HCT116 (cell line): ENCODE results near the gene TNC. TPM values are rescaled to one million over a fixed set of nuclear protein-coding genes. Genes with fewer than 3 reads are reported as not detected.

Experiments
- ATAC-seq: fragments of 200-7000 bp; cut with Tn5 transposase; 2 replicates; pipeline ENCODE4 v1.9.1; 2020; ENCODE audit warnings: mild to moderate bottlenecking, moderate library complexity
- BruUV-seq: library from RNA; stranded (reverse); fragments of 400-500 nt; replicated peaks from 2 replicates; lab custom pipeline; 2021; lab: Mats Ljungman, UMichigan
- CTCF ChIA-PET: fragments of 300-600 bp; sonication (Branson Sonifier 250); formaldehyde crosslinking; loops from one replicate; lab custom pipeline; 2021; ENCODE audit warnings: antibody characterized with exemption; lab: Charles Lee
- POLR2A ChIA-PET: fragments of 300-600, 350-600 bp; sonication (Branson Sonifier 250); formaldehyde crosslinking; loops from one replicate; lab custom pipeline; 2021; ENCODE audit warnings: antibody characterized with exemption; lab: Charles Lee
- RAD21 ChIA-PET, 2 experiments: fragments of 300-600 bp; sonication (Branson Sonifier 250); formaldehyde crosslinking; loops; one replicate each; lab custom pipeline; 2023; ENCODE audit warnings: low total read pairs in 2 of 2; ENCODE audit not compliant: uncharacterized antibody in 2 of 2, unreplicated experiment in 2 of 2, low non-redundant PET in 1 of 2; lab: Charles Lee
- DNase-seq: peaks from one replicate; pipeline ENCODE4 v3.0.0-alpha.2; 2010; ENCODE audit warnings: low read depth, low spot score
- H2AFZ ChIP-seq: fragments of 200-600 bp; shearing (Covaris generic), sonication (generic); 2 replicates; pipeline ENCODE4 v1.6.1; 2017; ENCODE audit warnings: low read depth, mixed run types, mixed read lengths, antibody characterized with exemption, low read length; ENCODE audit not compliant: poor library complexity, severe bottlenecking
- H3K27ac ChIP-seq: 2 replicates; pipeline ENCODE4 v1.5.1; 2012; ENCODE audit warnings: low read depth, low read length
- H3K27me3 ChIP-seq: fragments of 200-600 bp; sonication (generic); 2 replicates; pipeline ENCODE4 v1.6.1; 2016; ENCODE audit warnings: mixed run types, low read length, mixed read lengths; ENCODE audit not compliant: insufficient read depth
- H3K36me3 ChIP-seq, 2 experiments: fragments of 200-500 bp in 1 of 2; fragments of 200-600 bp in 1 of 2; sonication (Bioruptor generic) in 1 of 2; sonication (generic) in 1 of 2; 2 replicates each; pipeline versions ENCODE4 v1.5.1 to v1.6.1; 2014 to 2016; ENCODE audit warnings: low read length in 2 of 2, inconsistent platforms in 1 of 2, mixed read lengths in 1 of 2, mixed run types in 1 of 2; ENCODE audit not compliant: insufficient read depth in 2 of 2, control insufficient read depth in 1 of 2
- H3K4me1 ChIP-seq, 2 experiments: fragments of 200-600 bp in 1 of 2; sonication (generic) in 1 of 2; 2 replicates each; pipeline versions ENCODE4 v1.5.1 to v1.6.1; 2012 to 2017; ENCODE audit warnings: low read length in 2 of 2, inconsistent platforms in 1 of 2, mild to moderate bottlenecking in 1 of 2, mixed read lengths in 1 of 2, mixed run types in 1 of 2, moderate library complexity in 1 of 2; ENCODE audit not compliant: insufficient read depth in 2 of 2, control insufficient read depth in 1 of 2
- H3K4me2 ChIP-seq: fragments of 200-600 bp; sonication (generic); 2 replicates; pipeline ENCODE4 v1.6.1; 2017; ENCODE audit warnings: mixed run types, low read length, mixed read lengths
- H3K4me3 ChIP-seq, 2 experiments: fragments of 200-600 bp in 1 of 2; sonication (generic) in 1 of 2; replicated peaks in 1 of 2; 2 replicates each; pipeline ENCODE4 v1.5.1; 2011 to 2016; ENCODE audit warnings: low read length in 2 of 2, control low read depth in 1 of 2, low read depth in 1 of 2, mild to moderate bottlenecking in 1 of 2, mixed read lengths in 1 of 2, mixed run types in 1 of 2
- H3K79me2 ChIP-seq: fragments of 200-600 bp; sonication (generic); 2 replicates; pipeline ENCODE4 v1.6.1; 2017; ENCODE audit warnings: mild to moderate bottlenecking, mixed run types, low read length, moderate library complexity, mixed read lengths; ENCODE audit not compliant: insufficient read depth
- H3K9ac ChIP-seq: fragments of 200-600 bp; sonication (generic); 2 replicates; pipeline ENCODE4 v1.6.1; 2016; ENCODE audit warnings: low read length, mixed read lengths
- H3K9me2 ChIP-seq: fragments of 200-600 bp; sonication (generic), shearing (Covaris generic); 2 replicates; pipeline ENCODE4 v1.6.1; 2017; ENCODE audit warnings: mixed run types, mild to moderate bottlenecking, moderate library complexity; ENCODE audit not compliant: insufficient read depth
- H3K9me3 ChIP-seq, 2 experiments: fragments of 200-500 bp in 1 of 2; fragments of 200-600 bp in 1 of 2; sonication (Bioruptor generic) in 1 of 2; sonication (generic) in 1 of 2; 2 replicates each; pipeline ENCODE4 v1.6.1; 2014 to 2017; ENCODE audit warnings: low read length in 2 of 2, mixed read lengths in 2 of 2, inconsistent platforms in 1 of 2, low read depth in 1 of 2, mild to moderate bottlenecking in 1 of 2, mixed run types in 1 of 2, moderate library complexity in 1 of 2; ENCODE audit not compliant: control insufficient read depth in 1 of 2, insufficient read depth in 1 of 2
- H4K20me1 ChIP-seq: fragments of 200-600 bp; sonication (generic), shearing (Covaris generic); 2 replicates; pipeline ENCODE4 v1.6.1; 2017; ENCODE audit warnings: mixed run types, mild to moderate bottlenecking, moderate library complexity; ENCODE audit not compliant: insufficient read depth
- ATF3 ChIP-seq: IDR thresholded peaks from 2 replicates; pipeline ENCODE4 v1.6.1; 2012
- CBX3 ChIP-seq: IDR thresholded peaks from 2 replicates; pipeline ENCODE4 v1.6.1; 2012; ENCODE audit warnings: low read depth
- CEBPB ChIP-seq: IDR thresholded peaks from 2 replicates; pipeline ENCODE4 v1.6.1; 2012; ENCODE audit warnings: low read depth
- CTCF ChIP-seq, 3 experiments: fragments of 200-600 bp in 1 of 3; sonication (generic) in 1 of 3; IDR thresholded peaks in 2 of 3; conservative IDR thresholded peaks in 1 of 3; 2 replicates each; pipeline ENCODE4 v1.5.1; 2012 to 2017; ENCODE audit warnings: low read depth in 2 of 3, low read length in 2 of 3, antibody characterized with exemption in 1 of 3, borderline replicate concordance in 1 of 3, control low read depth in 1 of 3, mild to moderate bottlenecking in 1 of 3, mixed read lengths in 1 of 3, mixed run types in 1 of 3, moderate library complexity in 1 of 3; ENCODE audit not compliant: insufficient read depth in 1 of 3
- EGR1 ChIP-seq: IDR thresholded peaks from 2 replicates; pipeline ENCODE4 v1.6.1; 2012; ENCODE audit warnings: low read depth
- ELF1 ChIP-seq: IDR thresholded peaks from 2 replicates; pipeline ENCODE4 v1.6.1; 2012; ENCODE audit warnings: low read depth, borderline replicate concordance
- EZH2 ChIP-seq: fragments of 200-600 bp; sonication (generic); IDR thresholded peaks from 2 replicates; pipeline ENCODE4 v1.6.1; 2017; ENCODE audit warnings: antibody characterized with exemption, mixed run types
- FOSL1 ChIP-seq: IDR thresholded peaks from 2 replicates; pipeline ENCODE4 v1.6.1; 2012; ENCODE audit warnings: low read depth
- JUND ChIP-seq: IDR thresholded peaks from 2 replicates; pipeline ENCODE4 v1.6.1; 2012
- MAX ChIP-seq: IDR thresholded peaks from 2 replicates; pipeline ENCODE4 v1.6.1; 2012
- RAD21 ChIP-seq: IDR thresholded peaks from 2 replicates; pipeline ENCODE4 v1.6.1; 2012; ENCODE audit warnings: low read depth, mild to moderate bottlenecking
- REST ChIP-seq: IDR thresholded peaks from 2 replicates; pipeline ENCODE4 v1.6.1; 2012; ENCODE audit warnings: low read depth
- SIN3A ChIP-seq: IDR thresholded peaks from 2 replicates; pipeline ENCODE4 v1.6.1; 2012; ENCODE audit warnings: low read depth
- SRF ChIP-seq: IDR thresholded peaks from 2 replicates; pipeline ENCODE4 v1.6.1; 2012; ENCODE audit warnings: low read depth
- TCF7L2 ChIP-seq: IDR thresholded peaks from 2 replicates; pipeline ENCODE4 v1.7.0; 2011; ENCODE audit warnings: borderline replicate concordance, inconsistent platforms; ENCODE audit not compliant: insufficient read depth, insufficient read length; ENCODE audit errors: extremely low read depth
- YY1 ChIP-seq: IDR thresholded peaks from 2 replicates; pipeline ENCODE4 v1.6.1; 2011; ENCODE audit warnings: low read length, low read depth, moderate library complexity, mild to moderate bottlenecking; ENCODE audit not compliant: insufficient replicate concordance; ENCODE audit errors: extremely low read depth
- ZBTB33 ChIP-seq: IDR thresholded peaks from 2 replicates; pipeline ENCODE4 v1.6.1; 2011; ENCODE audit warnings: mild to moderate bottlenecking, low read length, moderate library complexity; ENCODE audit not compliant: insufficient replicate concordance; ENCODE audit errors: extremely low read depth
- intact Hi-C: fragments of 100-400 bp; cut with micrococcal nuclease; formaldehyde crosslinking; loops from 2 replicates; pipeline ENCODE4 v1.10.0; 2022
- total RNA-seq: library from RNA; stranded (reverse); gene quantifications from one replicate; pipeline ENCODE4 v1.2.1, GENCODE V29; 2021; ENCODE audit not compliant: unreplicated experiment

The TNC gene
- total RNA-seq, 1 experiment from 2014 or later, result 0.49 TPM

GRCh38 chr9:114998326-114998725 lies 119.6 kb downstream of the TNC start:
- Histone ChIP-seq H2AFZ (no peak overlapping the region), H3K79me2 (no peaks in the 10 kb centered on the region), H3K4me1 (no peaks in the 10 kb centered on the region), H3K27ac (no peak overlapping the region), H3K9me3 (no peaks in the 10 kb centered on the region), H3K36me3 (no peaks in the 10 kb centered on the region), H3K4me2 (no peak overlapping the region), H3K27me3 (peaks cover 6% of the 10 kb centered on the region), H3K9me2 (no peaks in the 10 kb centered on the region)
- no TSS peak for BruUV-seq
- no peak for DNase-seq
- POLR2A ChIA-PET, result no interaction called here
- CTCF ChIA-PET, result no interaction called here
- no peak for ATAC-seq
- RAD21 ChIA-PET, result no interaction called here
- intact Hi-C loops, result no loop called here
- TF ChIP-seq FOSL1, result no peak
- no peak for TF ChIP-seq RAD21
- no peak for TF ChIP-seq CBX3
- TF ChIP-seq EZH2, result no peak
- no peak for TF ChIP-seq ZBTB33
- no peak for TF ChIP-seq REST
- no peak for TF ChIP-seq SRF
- TF ChIP-seq EGR1, result no peak
- no peak for TF ChIP-seq CEBPB
- TF ChIP-seq SIN3A, result no peak
- TF ChIP-seq TCF7L2, result no peak
- TF ChIP-seq CTCF (IDR thresholded peaks at IDR 0.05 in 2 of 3, conservative IDR thresholded peaks at IDR 0.05 in 1 of 3; ENCODE audit: borderline replicate concordance in 1 of 3, insufficient read depth in 1 of 3, low read depth in 2 of 3, low read length in 2 of 3), result no peak
- no peak for TF ChIP-seq ATF3
- no peak for TF ChIP-seq ELF1
- TF ChIP-seq MAX, result no peak
- TF ChIP-seq JUND, result no peak
- no peak for TF ChIP-seq YY1
- TF ChIP-seq, all 23 proteins: peak for 0
- no peaks in the 10 kb centered on the region for H4K20me1 ChIP-seq
- H3K4me3 ChIP-seq, result no peak overlapping the region
- no peak overlapping the region for H3K9ac ChIP-seq
